ENCODE measurements around the gene LPXN.

LPXN gene

DNA sequence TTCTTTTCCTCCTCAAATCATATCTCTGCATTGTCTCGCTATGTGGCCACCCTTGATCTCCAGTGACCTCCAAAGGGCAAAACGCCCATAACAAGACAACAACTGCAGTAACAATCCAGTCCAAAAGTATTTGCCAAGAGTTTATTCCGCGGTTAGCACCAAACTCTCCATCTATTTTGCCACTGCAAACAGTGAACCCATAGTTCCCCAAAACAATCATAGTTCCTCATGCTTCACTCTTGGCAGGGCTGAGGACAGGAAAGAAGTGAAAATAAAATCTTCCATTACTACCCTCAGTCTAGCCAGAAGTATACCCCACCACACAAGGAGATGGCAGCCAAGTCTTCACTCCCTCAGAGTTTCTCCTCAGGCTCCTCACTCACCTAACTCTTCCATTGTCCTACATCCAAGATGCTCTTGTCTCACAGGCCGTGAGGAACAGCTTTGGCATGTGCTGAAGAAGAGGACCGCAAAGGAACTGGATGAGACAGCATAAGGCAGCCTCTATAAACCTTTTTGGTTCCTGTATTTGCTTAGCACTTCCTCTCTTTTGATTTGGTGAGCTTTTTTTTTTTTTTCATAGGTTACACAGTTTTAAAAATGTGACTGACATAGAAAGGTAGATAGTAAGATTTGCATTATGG is at the start of gene LPXN:
Gene LPXN, minus strand, starts transcription at position 480 of the 644 bp plus-strand sequence. Its CDS starts 84 bp downstream, at position 396.
- TF ChIP-seq TAF1 (IDR thresholded peaks at IDR 0.05; ENCODE audit: low read depth) (no peak), EGR1 (IDR thresholded peaks at IDR 0.05) (no peak), YY1 (IDR thresholded peaks at IDR 0.05; ENCODE audit: low read depth) (no peak), RAD21 (IDR thresholded peaks at IDR 0.05; ENCODE audit: low read depth) (no peak), ZBTB7A (IDR thresholded peaks at IDR 0.05; ENCODE audit: low read depth) (no peak), CEBPB (IDR thresholded peaks at IDR 0.05) (no peak), TEAD4 (IDR thresholded peaks at IDR 0.05) (no peak)

DNA sequence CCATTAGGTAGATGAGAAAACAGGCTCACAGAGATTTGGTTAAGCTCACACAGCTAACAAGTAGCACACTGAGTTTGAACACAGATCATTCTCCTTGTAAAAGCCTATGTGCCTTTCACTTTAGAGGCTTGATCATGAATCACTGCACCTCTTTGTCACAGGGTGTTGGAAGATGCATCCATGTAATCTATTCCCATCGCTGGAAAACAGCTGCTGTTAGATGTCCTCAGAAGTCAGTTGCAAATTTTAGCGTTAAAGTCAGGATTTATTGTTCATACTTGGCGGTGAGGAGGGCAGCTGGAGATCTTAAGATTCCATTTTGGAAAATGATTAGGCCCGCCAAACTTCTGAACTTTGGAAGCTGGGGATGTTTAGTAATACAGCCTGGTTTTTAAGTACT is 49.4 kb upstream of the LPXN start:
- TF ChIP-seq ZBTB7A (IDR thresholded peaks at IDR 0.05; ENCODE audit: low read depth) (no peak), FOXM1 (IDR thresholded peaks at IDR 0.05; ENCODE audit: borderline replicate concordance, low read depth) (no peak), CREB1 (IDR thresholded peaks at IDR 0.05; ENCODE audit: low read depth) (no peak), NFIC (IDR thresholded peaks at IDR 0.05) (no peak), TEAD4 (IDR thresholded peaks at IDR 0.05) (no peak), TCF12 (IDR thresholded peaks at IDR 0.05; ENCODE audit: low read depth) (no peak), EP300 (IDR thresholded peaks at IDR 0.05; ENCODE audit: borderline replicate concordance) (no peak), TAF1 (IDR thresholded peaks at IDR 0.05; ENCODE audit: low read depth) (no peak), YY1 (IDR thresholded peaks at IDR 0.05; ENCODE audit: low read depth) (no peak), CEBPB (IDR thresholded peaks at IDR 0.05) (no peak), RAD21 (IDR thresholded peaks at IDR 0.05; ENCODE audit: low read depth) (no peak), EGR1 (IDR thresholded peaks at IDR 0.05) (no peak)
- TF ChIP-seq, protein P1, sequence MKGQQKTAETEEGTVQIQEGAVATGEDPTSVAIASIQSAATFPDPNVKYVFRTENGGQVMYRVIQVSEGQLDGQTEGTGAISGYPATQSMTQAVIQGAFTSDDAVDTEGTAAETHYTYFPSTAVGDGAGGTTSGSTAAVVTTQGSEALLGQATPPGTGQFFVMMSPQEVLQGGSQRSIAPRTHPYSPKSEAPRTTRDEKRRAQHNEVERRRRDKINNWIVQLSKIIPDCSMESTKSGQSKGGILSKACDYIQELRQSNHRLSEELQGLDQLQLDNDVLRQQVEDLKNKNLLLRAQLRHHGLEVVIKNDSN (IDR thresholded peaks at IDR 0.05) = no peak
- TF ChIP-seq, protein P2, sequence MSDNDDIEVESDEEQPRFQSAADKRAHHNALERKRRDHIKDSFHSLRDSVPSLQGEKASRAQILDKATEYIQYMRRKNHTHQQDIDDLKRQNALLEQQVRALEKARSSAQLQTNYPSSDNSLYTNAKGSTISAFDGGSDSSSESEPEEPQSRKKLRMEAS (IDR thresholded peaks at IDR 0.05) = no peak
- TF ChIP-seq, protein P3, sequence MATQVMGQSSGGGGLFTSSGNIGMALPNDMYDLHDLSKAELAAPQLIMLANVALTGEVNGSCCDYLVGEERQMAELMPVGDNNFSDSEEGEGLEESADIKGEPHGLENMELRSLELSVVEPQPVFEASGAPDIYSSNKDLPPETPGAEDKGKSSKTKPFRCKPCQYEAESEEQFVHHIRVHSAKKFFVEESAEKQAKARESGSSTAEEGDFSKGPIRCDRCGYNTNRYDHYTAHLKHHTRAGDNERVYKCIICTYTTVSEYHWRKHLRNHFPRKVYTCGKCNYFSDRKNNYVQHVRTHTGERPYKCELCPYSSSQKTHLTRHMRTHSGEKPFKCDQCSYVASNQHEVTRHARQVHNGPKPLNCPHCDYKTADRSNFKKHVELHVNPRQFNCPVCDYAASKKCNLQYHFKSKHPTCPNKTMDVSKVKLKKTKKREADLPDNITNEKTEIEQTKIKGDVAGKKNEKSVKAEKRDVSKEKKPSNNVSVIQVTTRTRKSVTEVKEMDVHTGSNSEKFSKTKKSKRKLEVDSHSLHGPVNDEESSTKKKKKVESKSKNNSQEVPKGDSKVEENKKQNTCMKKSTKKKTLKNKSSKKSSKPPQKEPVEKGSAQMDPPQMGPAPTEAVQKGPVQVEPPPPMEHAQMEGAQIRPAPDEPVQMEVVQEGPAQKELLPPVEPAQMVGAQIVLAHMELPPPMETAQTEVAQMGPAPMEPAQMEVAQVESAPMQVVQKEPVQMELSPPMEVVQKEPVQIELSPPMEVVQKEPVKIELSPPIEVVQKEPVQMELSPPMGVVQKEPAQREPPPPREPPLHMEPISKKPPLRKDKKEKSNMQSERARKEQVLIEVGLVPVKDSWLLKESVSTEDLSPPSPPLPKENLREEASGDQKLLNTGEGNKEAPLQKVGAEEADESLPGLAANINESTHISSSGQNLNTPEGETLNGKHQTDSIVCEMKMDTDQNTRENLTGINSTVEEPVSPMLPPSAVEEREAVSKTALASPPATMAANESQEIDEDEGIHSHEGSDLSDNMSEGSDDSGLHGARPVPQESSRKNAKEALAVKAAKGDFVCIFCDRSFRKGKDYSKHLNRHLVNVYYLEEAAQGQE (IDR thresholded peaks at IDR 0.05; ENCODE audit: low read depth) = no peak

DNA sequence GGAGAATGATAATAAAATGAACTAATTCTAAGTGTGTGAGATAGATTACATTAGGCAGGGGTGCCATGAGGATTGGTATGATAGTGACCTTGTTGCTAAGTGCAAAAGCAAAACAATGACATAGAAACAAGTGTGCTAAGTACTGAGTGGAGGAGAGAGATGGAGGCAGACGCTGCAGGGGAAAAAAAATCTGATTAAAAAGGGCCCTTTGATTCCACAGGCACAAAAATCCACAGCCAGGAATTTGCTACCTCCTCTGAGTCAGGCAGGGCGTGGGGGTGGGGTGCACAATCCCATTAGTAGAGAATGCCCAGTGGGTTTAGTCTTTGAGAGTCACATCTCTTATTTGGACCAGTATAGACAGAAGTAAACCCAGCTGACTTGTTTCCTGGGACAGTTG is 46.7 kb upstream of the LPXN start, which contains the start of gene CNTF:
Gene CNTF, plus strand, starts transcription at position 322 of the 400 bp plus-strand sequence. CDS start 88 bp downstream, outside the sequence.
- TF ChIP-seq CREB1 (IDR thresholded peaks at IDR 0.05; ENCODE audit: low read depth) (no peak), ZBTB7A (IDR thresholded peaks at IDR 0.05; ENCODE audit: low read depth) (no peak), TEAD4 (IDR thresholded peaks at IDR 0.05) (no peak), EP300 (IDR thresholded peaks at IDR 0.05; ENCODE audit: borderline replicate concordance) (no peak), CEBPB (IDR thresholded peaks at IDR 0.05) (no peak), EGR1 (IDR thresholded peaks at IDR 0.05) (no peak)
- TF ChIP-seq, protein P2 (IDR thresholded peaks at IDR 0.05) = no peak

DNA sequence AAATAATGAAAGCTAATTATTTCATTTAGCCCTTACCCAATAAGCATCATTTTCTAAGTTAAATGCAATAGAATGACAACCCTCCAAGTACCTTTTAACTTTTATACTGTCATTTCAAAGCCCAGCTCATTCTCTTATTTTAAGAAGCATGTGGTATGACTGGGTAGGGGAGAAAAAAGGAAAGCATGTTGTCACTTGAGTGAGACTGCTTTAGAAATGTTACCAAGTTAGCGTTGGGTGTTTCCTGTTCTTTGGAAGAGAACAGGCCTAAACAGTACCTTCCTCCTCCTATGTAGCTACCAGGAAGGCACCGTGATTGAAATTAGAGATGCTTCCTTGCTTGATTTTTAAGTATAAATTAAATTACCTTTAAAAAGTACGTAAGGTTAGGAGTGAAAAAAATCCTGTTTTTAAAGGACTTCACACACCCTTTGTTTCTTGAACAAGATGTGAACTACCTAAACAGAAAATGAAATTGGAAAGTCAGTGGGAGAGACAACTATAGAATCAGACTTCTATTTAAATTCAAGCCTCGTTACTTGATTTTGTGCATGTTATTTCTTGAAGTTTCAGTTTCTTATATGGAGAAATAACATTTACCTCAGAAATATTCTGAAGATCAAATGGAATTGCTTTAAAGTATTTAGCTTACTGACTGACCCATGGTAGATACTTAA is 46.1 kb upstream of the LPXN start:
- TF ChIP-seq, protein P1 (IDR thresholded peaks at IDR 0.05) = no peak
- TF ChIP-seq NFIC (IDR thresholded peaks at IDR 0.05) = no peak
- TF ChIP-seq CREB1 (IDR thresholded peaks at IDR 0.05; ENCODE audit: low read depth) = no peak
- TF ChIP-seq TAF1 (IDR thresholded peaks at IDR 0.05; ENCODE audit: low read depth) = no peak
- no peak for TF ChIP-seq CEBPB (IDR thresholded peaks at IDR 0.05)
- TF ChIP-seq, protein P3 (IDR thresholded peaks at IDR 0.05; ENCODE audit: low read depth) = no peak

DNA sequence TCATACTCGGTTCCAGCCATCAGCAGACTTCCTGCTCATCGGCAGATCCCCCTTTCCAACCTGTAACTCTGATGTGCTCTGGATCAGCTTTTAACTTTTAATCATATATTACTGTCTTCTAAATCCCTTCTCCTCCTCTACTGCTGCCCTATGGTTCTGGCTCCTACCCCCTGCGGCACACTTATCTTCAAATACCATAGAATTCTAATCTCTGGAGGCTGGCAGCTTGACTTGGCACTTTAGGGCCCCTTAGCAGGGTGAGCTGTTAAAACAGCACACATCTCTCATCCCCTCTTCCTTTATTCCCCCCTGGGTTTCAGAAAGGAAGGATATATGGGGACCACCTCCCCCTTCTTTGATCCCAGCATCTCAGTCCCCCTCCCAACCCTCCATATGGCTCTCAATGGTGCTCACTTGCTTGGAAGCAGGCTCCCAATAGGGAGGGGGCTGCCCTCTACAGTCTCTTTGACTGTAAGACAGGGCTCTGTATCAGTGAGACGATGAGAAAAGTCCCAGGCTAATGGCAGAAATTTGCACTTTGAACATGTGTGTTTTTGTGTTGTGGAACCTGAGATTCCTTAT is 42.4 kb upstream of the LPXN start:
- no peak for TF ChIP-seq TCF12 (IDR thresholded peaks at IDR 0.05; ENCODE audit: low read depth)
- TF ChIP-seq FOXM1 (IDR thresholded peaks at IDR 0.05; ENCODE audit: borderline replicate concordance, low read depth) = no peak
- no peak for TF ChIP-seq RAD21 (IDR thresholded peaks at IDR 0.05; ENCODE audit: low read depth)
- no peak for TF ChIP-seq NFIC (IDR thresholded peaks at IDR 0.05)
- TF ChIP-seq TEAD4 (IDR thresholded peaks at IDR 0.05) = no peak
- TF ChIP-seq YY1 (IDR thresholded peaks at IDR 0.05; ENCODE audit: low read depth) = no peak
- no peak for TF ChIP-seq CEBPB (IDR thresholded peaks at IDR 0.05)
- TF ChIP-seq ZBTB7A (IDR thresholded peaks at IDR 0.05; ENCODE audit: low read depth) = no peak
- no peak for TF ChIP-seq EGR1 (IDR thresholded peaks at IDR 0.05)
- TF ChIP-seq CREB1 (IDR thresholded peaks at IDR 0.05; ENCODE audit: low read depth) = no peak
- no peak for TF ChIP-seq EP300 (IDR thresholded peaks at IDR 0.05; ENCODE audit: borderline replicate concordance)
- TF ChIP-seq, protein P3 (IDR thresholded peaks at IDR 0.05; ENCODE audit: low read depth) = no peak
- TF ChIP-seq, protein P1 (IDR thresholded peaks at IDR 0.05) = no peak
- TF ChIP-seq TAF1 (IDR thresholded peaks at IDR 0.05; ENCODE audit: low read depth) = no peak
- TF ChIP-seq, protein P2 (IDR thresholded peaks at IDR 0.05) = no peak

Measured in Ishikawa (cell line).